Measurements from ENCODE around the gene IZUMO4. TPM values are rescaled to one million over a fixed set of nuclear protein-coding genes. Genes with fewer than 3 reads are reported as not detected.

Gene IZUMO4
- polyA plus RNA-seq, 1 donor from 2014 or later: 39.3 TPM

GRCh38 chr19:2110822-2111221 is 14.1 kb downstream of the IZUMO4 start:
- Histone ChIP-seq H3K79me2 (replicated peaks; ENCODE audit: insufficient read depth, low read length) (no peaks in the 10 kb centered on the region), H3K27ac (ENCODE audit: low read length) (no peak overlapping the region), H2AFZ (ENCODE audit: low read depth, low read length) (no peak overlapping the region), H3K9ac (ENCODE audit: low read length) (no peak overlapping the region), H3K36me3 (ENCODE audit: insufficient read depth, low read length) (no peaks in the 10 kb centered on the region), H3F3A (ENCODE audit: insufficient read depth, low read length, poor library complexity, severe bottlenecking) (no peaks in the 10 kb centered on the region), H3K9me2 (ENCODE audit: insufficient read depth, low read length) (no peaks in the 10 kb centered on the region), H3K4me3 (ENCODE audit: low read length) (no peak overlapping the region), H3K27me3 (ENCODE audit: insufficient read depth, low read depth, low read length) (no peaks in the 10 kb centered on the region), H4K20me1 (ENCODE audit: insufficient read depth) (no peaks in the 10 kb centered on the region), H3K4me2 (ENCODE audit: low read length) (no peak overlapping the region), H3K9me3 (ENCODE audit: low read length) (no peaks in the 10 kb centered on the region)
- TF ChIP-seq TAF1 (IDR thresholded peaks at IDR 0.05; ENCODE audit: low read depth) (no peak), CTCF (IDR thresholded peaks at IDR 0.05; ENCODE audit: poor library complexity, severe bottlenecking) (no peak), SMC3 (conservative IDR thresholded peaks at IDR 0.05; ENCODE audit: poor library complexity) (no peak), EZH2 (IDR thresholded peaks at IDR 0.05; ENCODE audit: borderline replicate concordance, insufficient read depth, low read length, poor library complexity, severe bottlenecking) (no peak), EP300 (conservative IDR thresholded peaks at IDR 0.05; ENCODE audit: poor library complexity, severe bottlenecking) (no peak), RAD21 (conservative IDR thresholded peaks at IDR 0.05) (no peak), REST (IDR thresholded peaks at IDR 0.05; ENCODE audit: borderline replicate concordance) (no peak), MXI1 (conservative IDR thresholded peaks at IDR 0.05; ENCODE audit: poor library complexity, severe bottlenecking) (no peak), POLR2AphosphoS5 (IDR thresholded peaks at IDR 0.05) (no peak)

- Histone ChIP-seq H4K20me1 (ENCODE audit: insufficient read depth) (no peaks in the 10 kb centered on the region), H3K36me3 (ENCODE audit: insufficient read depth, low read length) (no peaks in the 10 kb centered on the region), H3K4me3 (ENCODE audit: low read length) (no peak overlapping the region), H3K79me2 (replicated peaks; ENCODE audit: insufficient read depth, low read length) (no peaks in the 10 kb centered on the region), H2AFZ (ENCODE audit: low read depth, low read length) (no peak overlapping the region), H3F3A (ENCODE audit: insufficient read depth, low read length, poor library complexity, severe bottlenecking) (no peaks in the 10 kb centered on the region), H3K27me3 (ENCODE audit: insufficient read depth, low read depth, low read length) (no peaks in the 10 kb centered on the region), H3K4me2 (ENCODE audit: low read length) (no peak overlapping the region), H3K9me3 (ENCODE audit: low read length) (no peaks in the 10 kb centered on the region), H3K9ac (ENCODE audit: low read length) (no peak overlapping the region), H3K27ac (ENCODE audit: low read length) (no peak overlapping the region), H3K9me2 (ENCODE audit: insufficient read depth, low read length) (no peaks in the 10 kb centered on the region)
- TF ChIP-seq EP300 (conservative IDR thresholded peaks at IDR 0.05; ENCODE audit: poor library complexity, severe bottlenecking): no peak
- TF ChIP-seq TAF1 (IDR thresholded peaks at IDR 0.05; ENCODE audit: low read depth): no peak
- TF ChIP-seq RAD21 (conservative IDR thresholded peaks at IDR 0.05): no peak
- no peak for TF ChIP-seq MXI1 (conservative IDR thresholded peaks at IDR 0.05; ENCODE audit: poor library complexity, severe bottlenecking)
- no peak for TF ChIP-seq REST (IDR thresholded peaks at IDR 0.05; ENCODE audit: borderline replicate concordance)
- TF ChIP-seq EZH2 (IDR thresholded peaks at IDR 0.05; ENCODE audit: borderline replicate concordance, insufficient read depth, low read length, poor library complexity, severe bottlenecking): no peak
- no peak for TF ChIP-seq SMC3 (conservative IDR thresholded peaks at IDR 0.05; ENCODE audit: poor library complexity)
- TF ChIP-seq CTCF (IDR thresholded peaks at IDR 0.05; ENCODE audit: poor library complexity, severe bottlenecking): no peak
- TF ChIP-seq POLR2AphosphoS5 (IDR thresholded peaks at IDR 0.05): no peak
Observed at GRCh38 chr19:2111425-2111824, 14.7 kb downstream of the IZUMO4 start.
